Activated CD8-positive, alpha-beta T cell treated with anti-CD3 and anti-CD28 coated beads for 36 hours (primary cell): Measurements from ENCODE around the gene RUNX1. TPM values are rescaled to one million over a fixed set of nuclear protein-coding genes. Genes with fewer than 3 reads are reported as not detected.

ENCODE experiments used
- ATAC-seq: fragments of 200-7000 bp; cut with Tn5 transposase; one replicate; pipeline ENCODE4 v1.10.0; 2021; ENCODE audit warnings: mild to moderate bottlenecking, moderate library complexity
- CTCF ChIA-PET: fragments of 350-600 bp; sonication (Branson Sonifier 250); formaldehyde crosslinking; loops from one replicate; lab custom pipeline; 2021; ENCODE audit warnings: antibody characterized with exemption; lab: Charles Lee
- POLR2A ChIA-PET: fragments of 350-600 bp; sonication (Branson Sonifier 250); formaldehyde crosslinking; loops from one replicate; lab custom pipeline; 2021; ENCODE audit warnings: antibody characterized with exemption; lab: Charles Lee
- DNase-seq: peaks from one replicate; pipeline ENCODE4 v3.0.0-alpha.2; 2020
- H3K27ac Mint-ChIP-seq: one replicate; pipeline ENCODE4 v1.8.0; 2021; ENCODE audit warnings: mild to moderate bottlenecking, mixed read lengths
- H3K27me3 Mint-ChIP-seq: one replicate; pipeline ENCODE4 v1.8.0; 2021; ENCODE audit warnings: mixed read lengths
- H3K36me3 Mint-ChIP-seq: one replicate; pipeline ENCODE4 v1.8.0; 2021; ENCODE audit warnings: low read depth, mixed read lengths
- H3K4me1 Mint-ChIP-seq: one replicate; pipeline ENCODE4 v1.8.0; 2021; ENCODE audit warnings: low read depth, mixed read lengths
- H3K4me3 Mint-ChIP-seq: one replicate; pipeline ENCODE4 v1.8.0; 2021; ENCODE audit warnings: mild to moderate bottlenecking, moderate library complexity, mixed read lengths
- H3K9me3 Mint-ChIP-seq: one replicate; pipeline ENCODE4 v1.8.0; 2021; ENCODE audit warnings: mixed read lengths
- intact Hi-C: fragments of 100-400 bp; cut with micrococcal nuclease; formaldehyde crosslinking; loops from one replicate; pipeline ENCODE4 v1.10.0; 2022
- total RNA-seq, 2 experiments: library from RNA; stranded (reverse); gene quantifications; one replicate each; pipeline ENCODE4 v1.2.3, GENCODE V29; 2021
- TF ChIP-seq, protein P1 (sequence below): fragments of 200-600 bp; IDR thresholded peaks from one replicate; pipeline ENCODE4 v1.8.0; 2022; ENCODE audit warnings: antibody characterized with exemption, mild to moderate bottlenecking

The RUNX1 gene
- total RNA-seq, 2 experiments from 2014 or later = 18.7 to 19.0 TPM

DNA sequence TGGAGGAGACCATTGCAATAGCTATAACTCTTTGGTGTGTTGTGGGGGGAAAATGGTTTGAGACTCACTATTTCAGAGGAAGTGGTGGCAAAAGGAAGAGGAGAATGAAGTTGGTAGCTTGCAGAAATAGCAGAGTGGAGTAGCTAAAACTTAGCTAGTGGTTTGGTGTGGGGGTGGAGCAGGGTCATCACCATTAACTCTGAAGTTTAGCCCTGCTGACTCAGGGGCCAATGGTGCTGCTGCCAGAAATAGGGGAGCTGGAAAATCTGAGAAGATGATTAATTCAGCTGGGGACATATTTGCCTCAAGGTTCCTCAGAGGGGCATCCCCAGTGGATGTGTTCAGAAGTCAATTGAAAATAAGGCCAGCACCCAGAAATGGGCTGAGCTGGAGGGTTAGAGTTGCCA lies 65.4 kb downstream of the RUNX1 start:
- H3K27me3 Mint-ChIP-seq = no peaks in the 10 kb centered on the region
- peak; percentile 66 for ATAC-seq

GRCh38 chr21:34981791-34982190 lies 67.3 kb downstream of the RUNX1 start:
- no peak for ATAC-seq
- TF ChIP-seq, protein P1, sequence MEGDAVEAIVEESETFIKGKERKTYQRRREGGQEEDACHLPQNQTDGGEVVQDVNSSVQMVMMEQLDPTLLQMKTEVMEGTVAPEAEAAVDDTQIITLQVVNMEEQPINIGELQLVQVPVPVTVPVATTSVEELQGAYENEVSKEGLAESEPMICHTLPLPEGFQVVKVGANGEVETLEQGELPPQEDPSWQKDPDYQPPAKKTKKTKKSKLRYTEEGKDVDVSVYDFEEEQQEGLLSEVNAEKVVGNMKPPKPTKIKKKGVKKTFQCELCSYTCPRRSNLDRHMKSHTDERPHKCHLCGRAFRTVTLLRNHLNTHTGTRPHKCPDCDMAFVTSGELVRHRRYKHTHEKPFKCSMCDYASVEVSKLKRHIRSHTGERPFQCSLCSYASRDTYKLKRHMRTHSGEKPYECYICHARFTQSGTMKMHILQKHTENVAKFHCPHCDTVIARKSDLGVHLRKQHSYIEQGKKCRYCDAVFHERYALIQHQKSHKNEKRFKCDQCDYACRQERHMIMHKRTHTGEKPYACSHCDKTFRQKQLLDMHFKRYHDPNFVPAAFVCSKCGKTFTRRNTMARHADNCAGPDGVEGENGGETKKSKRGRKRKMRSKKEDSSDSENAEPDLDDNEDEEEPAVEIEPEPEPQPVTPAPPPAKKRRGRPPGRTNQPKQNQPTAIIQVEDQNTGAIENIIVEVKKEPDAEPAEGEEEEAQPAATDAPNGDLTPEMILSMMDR = no peak
- Mint-ChIP-seq H3K27me3 (no peaks in the 10 kb centered on the region), H3K4me1 (peaks cover 77% of the 10 kb centered on the region), H3K4me3 (no peak overlapping the region), H3K27ac (peak overlapping the region; percentile 84), H3K9me3 (no peaks in the 10 kb centered on the region), H3K36me3 (no peaks in the 10 kb centered on the region)
- no peak for DNase-seq
- ChIA-PET CTCF (interaction anchor here (2.1 kb wide), 1 partner anchor 82 kb away, joined by 4 read pairs; no protein-coding TSS in a partner anchor), POLR2A (interaction anchor here (0.9 to 11.7 kb wide), 7 partner anchors 8 to 65 kb away, joined by 3 to 183 read pairs (median 5); partner anchors contain the start of gene RUNX1)
- intact Hi-C loops = loop anchor here (2.0 kb wide), 3 partner anchors 13 to 63 kb away; no protein-coding TSS in a partner anchor

More for the DNA sequence above, 65.4 kb downstream of the RUNX1 start:
- intact Hi-C loops = loop anchor here (2.0 kb wide), 3 partner anchors 15 to 61 kb away; no protein-coding TSS in a partner anchor
- no peaks in the 10 kb centered on the region for H3K36me3 Mint-ChIP-seq
- DNase-seq = peak; percentile 93
- peak overlapping the region; percentile 97 for H3K27ac Mint-ChIP-seq
- H3K4me3 Mint-ChIP-seq = peak overlapping the region; percentile 37
- TF ChIP-seq, protein P1 = no peak
- no peaks in the 10 kb centered on the region for H3K9me3 Mint-ChIP-seq
- CTCF ChIA-PET = interaction anchor here (0.7 to 2.9 kb wide), 22 partner anchors 9 to 416 kb away, joined by 3 to 23 read pairs (median 5); no protein-coding TSS in a partner anchor
- POLR2A ChIA-PET = interaction anchor here (1.0 to 11.7 kb wide), 20 partner anchors 10 to 116 kb away, joined by 3 to 183 read pairs (median 6); partner anchors contain the start of gene RUNX1
- H3K4me1 Mint-ChIP-seq = peaks cover 86% of the 10 kb centered on the region

GRCh38 chr21:34980423-34981115 lies 68.5 kb downstream of the RUNX1 start:
- H3K9me3 Mint-ChIP-seq = no peaks in the 10 kb centered on the region
- POLR2A ChIA-PET = interaction anchor here (0.8 to 11.7 kb wide), 7 partner anchors 9 to 67 kb away, joined by 3 to 183 read pairs (median 4); partner anchors contain the start of gene RUNX1
- TF ChIP-seq, protein P1 = no peak
- intact Hi-C loops = no loop called here
- no peaks in the 10 kb centered on the region for H3K27me3 Mint-ChIP-seq
- CTCF ChIA-PET = no interaction called here
- H3K4me1 Mint-ChIP-seq = peaks cover 76% of the 10 kb centered on the region
- H3K36me3 Mint-ChIP-seq = peaks cover 3% of the 10 kb centered on the region
- DNase-seq = no peak
- ATAC-seq = no peak
- H3K4me3 Mint-ChIP-seq = no peak overlapping the region
- no peak overlapping the region for H3K27ac Mint-ChIP-seq

DNA sequence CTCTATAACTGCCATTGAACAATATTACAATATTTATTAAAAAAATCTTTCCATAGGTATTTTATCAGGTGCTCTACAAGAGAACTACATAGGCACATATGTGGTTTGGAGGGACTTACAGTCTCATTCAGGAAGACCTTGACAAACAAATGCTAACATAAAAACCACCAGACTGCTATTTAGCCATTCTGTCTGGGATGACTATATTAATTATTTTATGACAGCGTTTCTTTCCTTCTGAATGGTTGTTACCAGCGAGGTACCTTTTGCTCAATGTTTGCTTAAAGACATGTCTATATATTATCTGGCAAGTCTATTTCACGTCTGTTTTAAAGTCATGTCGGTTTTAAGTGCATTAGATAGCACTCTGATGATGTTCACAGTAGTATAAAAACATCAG lies 69.7 kb downstream of the RUNX1 start:
- intact Hi-C loops = no loop called here
- ChIA-PET CTCF (no interaction called here), POLR2A (interaction anchor here (0.6 to 1.0 kb wide), 2 partner anchors 20 to 68 kb away, joined by 3 read pairs; no protein-coding TSS in a partner anchor)
- ATAC-seq = no peak
- Mint-ChIP-seq H3K36me3 (peaks cover 3% of the 10 kb centered on the region), H3K9me3 (no peaks in the 10 kb centered on the region), H3K4me1 (peaks cover 77% of the 10 kb centered on the region), H3K27ac (no peak overlapping the region), H3K4me3 (no peak overlapping the region), H3K27me3 (no peaks in the 10 kb centered on the region)
- TF ChIP-seq, protein P1 = no peak
- DNase-seq = no peak

- H3K36me3 Mint-ChIP-seq = peaks cover 3% of the 10 kb centered on the region
- POLR2A ChIA-PET = interaction anchor here (1.3 kb wide), 1 partner anchor 81 kb away, joined by 3 read pairs; no protein-coding TSS in a partner anchor
- TF ChIP-seq, protein P1 = no peak
- H3K4me3 Mint-ChIP-seq = no peak overlapping the region
- DNase-seq (no peak), ATAC-seq (no peak)
- intact Hi-C loops = no loop called here
- H3K9me3 Mint-ChIP-seq = no peaks in the 10 kb centered on the region
- peaks cover 78% of the 10 kb centered on the region for H3K4me1 Mint-ChIP-seq
- H3K27me3 Mint-ChIP-seq = peaks cover 2% of the 10 kb centered on the region
- CTCF ChIA-PET = no interaction called here
- H3K27ac Mint-ChIP-seq = no peak overlapping the region
These were observed 71.8 kb downstream of the RUNX1 start for GRCh38 chr21:34977333-34977732.
